HepG2 (cell line): ENCODE measurements around the gene KIFC1. TPM values are rescaled to one million over a fixed set of nuclear protein-coding genes. Genes with fewer than 3 reads are reported as not detected.

ENCODE experiments used
- ARID4A ChIP-seq: sonication (generic); formaldehyde crosslinking; IDR thresholded peaks from 2 replicates; pipeline ENCODE4 v1.5.0; 2020; ENCODE audit warnings: mild to moderate bottlenecking, missing genetic modification reagents, borderline replicate concordance
- ESRRA ChIP-seq: sonication (generic); formaldehyde crosslinking; IDR thresholded peaks from 2 replicates; pipeline ENCODE4 v1.5.1; 2020; ENCODE audit warnings: mild to moderate bottlenecking, low read depth, missing genetic modification reagents
- HOMEZ ChIP-seq: IDR thresholded peaks from 2 replicates; pipeline ENCODE4 v1.6.1; 2016; ENCODE audit warnings: low read depth
- KLF6 ChIP-seq: IDR thresholded peaks from 2 replicates; pipeline ENCODE4 v1.8.0; 2016; ENCODE audit warnings: missing biosample characterization, missing genetic modification reagents
- RARA ChIP-seq: IDR thresholded peaks from 2 replicates; pipeline ENCODE4 v1.6.1; 2016; ENCODE audit warnings: missing genetic modification reagents, missing compliant biosample characterization
- RELA ChIP-seq: sonication (generic); formaldehyde crosslinking; IDR thresholded peaks from 2 replicates; pipeline ENCODE4 v1.4.0; 2020; ENCODE audit warnings: missing genetic modification reagents
- SALL1 ChIP-seq: sonication (generic); formaldehyde crosslinking; IDR thresholded peaks from 2 replicates; pipeline ENCODE4 v1.8.0; 2022; ENCODE audit warnings: mild to moderate bottlenecking, missing genetic modification reagents
- SKIL ChIP-seq: sonication (generic); formaldehyde crosslinking; IDR thresholded peaks from 2 replicates; pipeline ENCODE4 v1.8.0; 2022; ENCODE audit warnings: missing genetic modification reagents, mild to moderate bottlenecking, moderate library complexity, borderline replicate concordance
- TBX2 ChIP-seq: sonication (generic); formaldehyde crosslinking; IDR thresholded peaks from 2 replicates; pipeline ENCODE4 v1.5.0; 2020; ENCODE audit warnings: missing genetic modification reagents, mild to moderate bottlenecking, borderline replicate concordance
- ZNF343 ChIP-seq: sonication (generic); formaldehyde crosslinking; IDR thresholded peaks from 2 replicates; pipeline ENCODE4 v1.4.0; 2020; ENCODE audit warnings: mild to moderate bottlenecking, missing genetic modification reagents
- ZNF550 ChIP-seq: sonication (generic); formaldehyde crosslinking; IDR thresholded peaks from 2 replicates; pipeline ENCODE4 v1.4.0; 2020; ENCODE audit warnings: mild to moderate bottlenecking, missing genetic modification reagents, borderline replicate concordance
- ZSCAN22 ChIP-seq: sonication (generic); formaldehyde crosslinking; IDR thresholded peaks from 2 replicates; pipeline ENCODE4 v1.4.0; 2020; ENCODE audit warnings: mild to moderate bottlenecking, missing genetic modification reagents
- polyA plus RNA-seq, 8 experiments: library from polyadenylated mRNA; depleted of rRNA in 3 of 8; stranded (reverse) in 7 of 8; unstranded in 1 of 8; fragments of >200 nt; fragmentation: Illumina TruSeq in 4 of 8; extraction: Trizol in 4 of 8; gene quantifications; 2 replicates each; pipeline versions ENCODE4 v1.2.1 to v1.2.3, GENCODE V29; 2011 to 2016; ENCODE audit warnings: low read depth in 4 of 8, missing spikeins in 1 of 8, mixed read lengths in 1 of 8; ENCODE audit not compliant: insufficient read depth in 1 of 8
- total RNA-seq, 5 experiments: library from RNA; depleted of rRNA; stranded (reverse); fragments of >200 nt; fragmentation: Illumina TruSeq; extraction: Trizol; gene quantifications; 2 replicates each; pipeline ENCODE4 v1.2.3, GENCODE V29; 2016; ENCODE audit warnings: low read depth in 1 of 5
- TF ChIP-seq, protein P1 (sequence below): sonication (generic); formaldehyde crosslinking; IDR thresholded peaks from 2 replicates; pipeline ENCODE4 v1.5.0; 2020; ENCODE audit warnings: missing genetic modification reagents
- TF ChIP-seq, protein P2 (sequence below): sonication (generic); formaldehyde crosslinking; conservative IDR thresholded peaks from 2 replicates; pipeline ENCODE4 v1.8.0; 2022; ENCODE audit warnings: missing genetic modification reagents
- TF ChIP-seq, protein P3 (sequence below): IDR thresholded peaks from 2 replicates; pipeline ENCODE4 v1.6.1; 2016; ENCODE audit warnings: mild to moderate bottlenecking

Gene KIFC1
- total and polyA plus RNA-seq, 2 of the 13 experiments (the other 11 are each of a cell fraction or from before 2014, with no cell fraction given) = 25.0 to 45.5 TPM

GRCh38 chr6:33425668-33426577 lies 34.3 kb downstream of the KIFC1 start (continued):
- TF ChIP-seq, protein P1, sequence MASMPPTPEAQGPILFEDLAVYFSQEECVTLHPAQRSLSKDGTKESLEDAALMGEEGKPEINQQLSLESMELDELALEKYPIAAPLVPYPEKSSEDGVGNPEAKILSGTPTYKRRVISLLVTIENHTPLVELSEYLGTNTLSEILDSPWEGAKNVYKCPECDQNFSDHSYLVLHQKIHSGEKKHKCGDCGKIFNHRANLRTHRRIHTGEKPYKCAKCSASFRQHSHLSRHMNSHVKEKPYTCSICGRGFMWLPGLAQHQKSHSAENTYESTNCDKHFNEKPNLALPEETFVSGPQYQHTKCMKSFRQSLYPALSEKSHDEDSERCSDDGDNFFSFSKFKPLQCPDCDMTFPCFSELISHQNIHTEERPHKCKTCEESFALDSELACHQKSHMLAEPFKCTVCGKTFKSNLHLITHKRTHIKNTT (CRISPR knock-in tag) = no peak
- TF ChIP-seq, protein P2, sequence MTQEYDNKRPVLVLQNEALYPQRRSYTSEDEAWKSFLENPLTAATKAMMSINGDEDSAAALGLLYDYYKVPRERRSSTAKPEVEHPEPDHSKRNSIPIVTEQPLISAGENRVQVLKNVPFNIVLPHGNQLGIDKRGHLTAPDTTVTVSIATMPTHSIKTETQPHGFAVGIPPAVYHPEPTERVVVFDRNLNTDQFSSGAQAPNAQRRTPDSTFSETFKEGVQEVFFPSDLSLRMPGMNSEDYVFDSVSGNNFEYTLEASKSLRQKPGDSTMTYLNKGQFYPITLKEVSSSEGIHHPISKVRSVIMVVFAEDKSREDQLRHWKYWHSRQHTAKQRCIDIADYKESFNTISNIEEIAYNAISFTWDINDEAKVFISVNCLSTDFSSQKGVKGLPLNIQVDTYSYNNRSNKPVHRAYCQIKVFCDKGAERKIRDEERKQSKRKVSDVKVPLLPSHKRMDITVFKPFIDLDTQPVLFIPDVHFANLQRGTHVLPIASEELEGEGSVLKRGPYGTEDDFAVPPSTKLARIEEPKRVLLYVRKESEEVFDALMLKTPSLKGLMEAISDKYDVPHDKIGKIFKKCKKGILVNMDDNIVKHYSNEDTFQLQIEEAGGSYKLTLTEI (CRISPR knock-in tag) = no peak
- TF ChIP-seq, protein P3, sequence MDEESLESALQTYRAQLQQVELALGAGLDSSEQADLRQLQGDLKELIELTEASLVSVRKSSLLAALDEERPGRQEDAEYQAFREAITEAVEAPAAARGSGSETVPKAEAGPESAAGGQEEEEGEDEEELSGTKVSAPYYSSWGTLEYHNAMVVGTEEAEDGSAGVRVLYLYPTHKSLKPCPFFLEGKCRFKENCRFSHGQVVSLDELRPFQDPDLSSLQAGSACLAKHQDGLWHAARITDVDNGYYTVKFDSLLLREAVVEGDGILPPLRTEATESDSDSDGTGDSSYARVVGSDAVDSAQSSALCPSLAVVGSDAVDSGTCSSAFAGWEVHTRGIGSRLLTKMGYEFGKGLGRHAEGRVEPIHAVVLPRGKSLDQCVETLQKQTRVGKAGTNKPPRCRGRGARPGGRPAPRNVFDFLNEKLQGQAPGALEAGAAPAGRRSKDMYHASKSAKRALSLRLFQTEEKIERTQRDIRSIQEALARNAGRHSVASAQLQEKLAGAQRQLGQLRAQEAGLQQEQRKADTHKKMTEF (CRISPR knock-in tag) = peak; percentile 71
- TF ChIP-seq ZSCAN22 (CRISPR knock-in tag) (no peak), ZNF550 (CRISPR knock-in tag) (no peak), RARA (peak; percentile 66; the same call in 1 of the 2 replicates), HOMEZ (CRISPR knock-in tag) (0 out of 2 replicates have a peak, but pooled peaks have one; percentile 11), TBX2 (CRISPR knock-in tag) (peak; percentile 48; the same call in 1 of the 2 replicates), ZNF343 (CRISPR knock-in tag) (no peak), SALL1 (CRISPR knock-in tag) (peak; percentile 87), ESRRA (CRISPR knock-in tag) (peak; percentile 34; the same call in 1 of the 2 replicates), KLF6 (peak; percentile 62; the same call in 1 of the 2 replicates), ARID4A (CRISPR knock-in tag) (peak; percentile 88), SKIL (CRISPR knock-in tag) (0 out of 2 replicates have a peak, but pooled peaks have one; percentile 28), RELA (CRISPR knock-in tag) (0 out of 2 replicates have a peak, but pooled peaks have one; percentile 14)
